HG02610 (cell line): ENCODE data around the gene MAP3K14.
"Not testable (repeated sequence)": the region's sequence is repeated elsewhere in the genome, so short reads cannot be mapped to it uniquely, and the experiment has no call there.

ENCODE experiments used
- ATAC-seq: cut with Tn5 transposase; IDR thresholded peaks from one replicate; pipeline ENCODE4 v1.9.1; 2021; ENCODE audit warnings: mild to moderate bottlenecking, moderate library complexity; ENCODE audit not compliant: unreplicated experiment

MAP3K14 gene

DNA sequence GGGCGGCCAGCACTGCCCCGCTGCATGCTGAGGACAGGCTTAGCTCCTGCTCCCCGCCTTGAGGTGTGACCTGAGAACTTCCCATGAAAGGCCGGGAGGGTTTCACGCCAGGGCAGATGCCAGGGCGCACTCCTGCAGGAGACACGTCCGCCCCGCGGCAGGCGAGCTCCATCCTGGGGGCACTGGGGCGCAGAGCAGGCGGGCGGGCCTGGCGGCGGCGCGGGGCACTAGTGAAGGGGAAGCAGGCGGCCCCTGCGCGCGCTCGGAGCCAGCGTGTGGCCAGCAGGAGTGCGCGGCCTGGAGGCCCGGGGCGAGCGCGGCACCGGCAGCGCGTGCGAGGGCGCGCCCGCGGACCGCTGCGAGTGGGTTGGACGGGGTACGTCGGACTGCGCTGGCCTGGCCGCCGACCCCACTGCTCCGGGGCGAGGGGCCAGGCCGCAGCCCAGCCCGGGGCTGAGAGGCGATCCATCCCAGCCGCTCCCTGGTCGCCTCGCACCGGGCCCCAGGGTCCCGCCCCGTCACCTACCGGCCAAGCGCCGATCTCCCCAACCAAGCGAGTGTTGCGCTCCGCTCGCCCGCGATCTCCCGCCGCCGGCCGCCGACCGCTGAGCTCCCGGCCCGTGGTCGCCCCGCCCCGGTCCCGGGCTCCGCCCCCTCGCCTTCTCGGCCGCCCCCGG lies at the start of gene MAP3K14:
MAP3K14 (minus strand) TSS at position 587 of the 677 bp plus-strand sequence. CDS start 26,275 bp downstream, outside the sequence.
- ATAC-seq = peak; percentile 13

DNA sequence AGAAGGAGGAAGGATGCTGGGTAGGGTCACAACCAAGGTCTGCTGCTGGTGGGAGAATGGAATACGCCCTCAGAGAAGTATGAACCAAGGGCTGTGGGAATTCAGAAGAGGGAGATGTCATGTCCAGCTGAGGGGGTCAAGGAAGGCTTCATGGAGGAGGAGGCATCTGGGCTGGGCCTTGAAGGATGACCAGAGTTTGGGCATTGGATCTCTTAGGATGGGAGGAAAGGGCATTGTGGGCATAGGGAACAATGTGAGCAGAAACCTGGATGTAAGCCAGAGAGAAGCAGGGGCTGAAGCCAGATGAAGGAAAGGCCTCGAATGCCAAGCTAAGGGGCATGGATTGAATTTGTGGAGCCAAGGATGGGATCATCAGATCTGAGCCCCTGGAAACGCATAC lies 49.2 kb upstream of the MAP3K14 start:
- no peak for ATAC-seq

DNA sequence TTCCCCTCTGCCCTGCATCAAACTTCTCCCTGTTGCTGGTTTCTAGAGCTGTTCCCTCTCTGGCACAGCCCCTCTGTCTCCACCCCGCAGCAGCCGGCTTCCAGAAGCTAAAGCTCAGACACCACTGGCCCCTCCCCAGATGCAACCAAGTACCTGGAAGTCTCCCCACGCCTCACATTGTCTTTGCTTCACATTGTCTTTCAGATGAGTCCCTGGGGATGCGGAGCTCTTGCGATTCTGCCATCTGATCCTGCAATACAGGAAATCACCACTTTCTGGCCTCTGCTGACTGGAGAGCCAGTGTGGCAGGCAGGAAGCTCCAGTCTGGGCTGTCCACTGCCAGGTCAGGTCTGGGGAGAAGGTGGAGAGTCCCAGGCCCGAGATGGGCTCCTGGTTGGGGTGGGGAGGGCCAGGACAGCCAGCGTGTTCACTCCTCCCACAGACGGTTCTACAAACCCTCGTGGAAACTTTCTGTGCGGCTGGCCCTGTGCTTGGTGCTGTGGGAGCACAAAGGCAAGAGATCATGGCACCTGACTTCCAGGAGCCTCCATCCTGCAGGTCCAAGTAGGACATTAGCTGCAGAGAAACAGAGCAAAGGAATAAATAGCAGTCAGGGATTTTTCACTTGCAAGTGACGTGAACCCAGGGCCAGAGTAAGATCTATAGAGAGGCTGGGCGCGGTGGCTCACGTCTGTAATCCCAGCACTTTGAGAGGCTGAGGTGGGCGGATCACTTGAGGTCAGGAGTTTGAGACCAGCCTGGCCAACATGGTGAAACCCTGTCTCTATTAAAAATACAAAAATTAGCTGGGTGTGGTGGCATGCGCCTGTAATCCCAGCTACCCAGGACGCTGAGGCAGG lies 47.9 kb upstream of the MAP3K14 start:
- no peak for ATAC-seq

DNA sequence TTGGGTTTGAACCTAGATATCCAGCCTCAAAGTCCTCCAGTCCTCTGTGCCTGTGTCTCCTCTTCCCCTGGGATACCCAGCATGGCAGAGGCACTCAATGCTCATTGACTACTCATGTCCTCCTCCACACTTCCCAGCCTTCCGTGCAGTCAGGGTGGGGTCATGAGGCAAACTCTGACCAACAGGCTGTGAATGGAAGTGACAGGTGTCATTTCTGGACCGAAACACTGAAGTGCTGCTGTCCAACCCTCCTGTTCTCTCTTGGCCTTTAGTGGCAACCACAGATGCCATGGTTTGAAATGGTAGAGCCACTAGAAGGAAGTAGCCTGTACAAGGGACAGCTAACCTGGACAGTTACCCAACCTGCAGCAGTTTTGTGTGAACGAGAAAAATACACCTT lies 46.7 kb upstream of the MAP3K14 start:
- ATAC-seq = no peak

DNA sequence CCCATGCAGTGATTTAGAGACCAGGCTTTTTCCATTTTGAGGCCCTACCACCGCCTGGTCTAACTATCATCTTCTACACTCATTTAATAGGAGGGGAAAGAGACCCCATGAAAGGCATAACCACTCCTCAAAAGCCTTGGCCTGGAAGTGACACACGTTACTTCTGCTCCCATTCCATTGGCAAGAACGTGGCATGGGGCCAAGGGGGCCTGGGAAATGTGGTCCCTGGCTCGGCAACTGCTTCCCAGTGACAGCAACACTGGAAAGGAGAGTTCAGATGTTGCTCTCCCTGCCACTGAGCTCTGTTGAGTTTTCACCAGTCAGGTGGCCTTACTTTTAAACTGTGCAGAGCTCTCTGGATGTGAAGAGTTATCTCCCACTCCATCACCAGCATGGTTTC lies 45.2 kb upstream of the MAP3K14 start:
- ATAC-seq = no peak

DNA sequence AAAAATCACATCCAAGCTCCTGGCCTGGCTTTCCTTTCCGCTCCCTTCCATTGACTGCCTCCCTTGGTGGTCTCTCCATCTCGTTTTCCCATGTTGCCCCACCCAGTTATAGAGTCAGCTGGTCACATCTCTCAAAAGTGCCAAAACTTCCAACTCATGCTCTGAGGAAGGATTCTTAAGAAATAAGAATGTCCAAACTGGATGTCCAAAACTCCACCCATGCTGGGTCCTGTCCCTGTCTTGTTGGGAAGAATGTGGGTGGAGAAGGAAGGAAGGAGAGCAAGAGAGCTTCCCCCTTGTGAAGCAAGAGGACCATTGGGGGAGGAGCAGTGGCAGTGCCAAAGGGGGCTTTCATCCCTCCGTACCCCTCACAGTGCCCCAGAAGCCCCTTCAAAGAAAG lies 44.6 kb upstream of the MAP3K14 start:
- no peak for ATAC-seq

DNA sequence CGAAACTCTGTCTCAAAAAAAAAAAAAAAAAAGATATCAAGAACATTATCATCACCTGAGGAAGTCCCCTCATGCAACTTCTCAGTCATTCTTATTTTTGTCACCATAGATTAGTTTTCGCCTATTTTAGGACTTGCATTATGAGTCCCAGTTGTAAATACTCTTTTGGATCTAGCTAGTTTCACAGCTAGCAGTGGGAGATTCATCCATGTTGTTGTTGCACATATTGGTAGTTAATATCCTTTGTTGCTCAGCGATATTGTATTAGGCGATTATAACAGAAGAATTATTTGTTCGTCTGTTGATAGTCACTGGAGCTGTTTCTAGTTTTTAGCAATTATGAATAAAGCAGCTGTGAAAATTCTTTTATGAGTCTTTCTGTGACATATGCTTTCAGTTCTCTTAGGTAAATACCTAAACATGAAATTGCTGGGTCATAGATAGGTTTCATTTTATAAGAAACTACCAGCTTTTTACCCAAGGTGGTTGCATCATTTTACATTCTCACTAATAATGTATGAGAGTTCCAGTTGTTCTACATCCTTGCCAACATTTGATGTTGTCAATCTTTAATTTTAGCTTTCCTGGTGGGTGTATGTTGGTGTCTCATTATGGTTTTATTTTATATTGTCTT lies 40.7 kb upstream of the MAP3K14 start:
- ATAC-seq = peak; percentile 49

DNA sequence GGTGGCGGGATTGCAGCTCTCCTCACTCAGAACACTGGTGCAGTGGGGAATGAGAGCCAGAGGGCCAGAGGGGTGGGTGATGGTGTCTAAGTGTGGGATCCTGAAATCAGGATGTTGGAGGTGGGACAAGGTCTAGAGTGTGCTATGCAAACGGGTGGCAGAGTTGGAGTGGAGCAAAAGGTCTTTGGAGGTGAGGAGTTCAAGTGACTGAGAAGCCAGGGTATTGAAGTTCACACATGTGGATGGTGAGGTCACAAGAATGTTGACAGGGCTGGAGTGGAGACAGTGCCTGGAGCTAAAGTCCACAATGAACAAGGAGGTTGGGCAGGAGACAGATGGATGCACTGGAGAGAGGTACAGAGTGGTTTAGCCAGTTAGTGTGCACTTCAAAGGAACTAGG lies 38.3 kb upstream of the MAP3K14 start:
- no peak for ATAC-seq

DNA sequence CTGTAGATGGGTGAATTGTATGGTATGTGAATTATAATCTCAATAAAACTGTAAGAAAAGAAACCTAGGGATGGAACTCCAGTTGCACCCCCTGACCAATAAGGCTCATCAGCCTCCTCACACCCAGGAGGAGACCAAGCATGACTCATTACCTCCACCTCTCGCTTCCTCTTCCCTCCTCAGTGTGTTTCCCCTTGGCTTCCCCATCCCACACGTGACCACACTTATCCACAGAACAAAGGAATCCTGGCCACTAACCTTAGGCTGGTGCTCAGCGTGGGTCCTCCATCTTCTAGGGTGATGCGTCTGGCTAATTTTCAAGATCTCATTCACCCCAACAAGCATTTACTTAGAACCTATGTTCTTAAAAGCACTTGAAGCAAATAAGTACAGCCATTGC lies 36.2 kb upstream of the MAP3K14 start:
- no peak for ATAC-seq

DNA sequence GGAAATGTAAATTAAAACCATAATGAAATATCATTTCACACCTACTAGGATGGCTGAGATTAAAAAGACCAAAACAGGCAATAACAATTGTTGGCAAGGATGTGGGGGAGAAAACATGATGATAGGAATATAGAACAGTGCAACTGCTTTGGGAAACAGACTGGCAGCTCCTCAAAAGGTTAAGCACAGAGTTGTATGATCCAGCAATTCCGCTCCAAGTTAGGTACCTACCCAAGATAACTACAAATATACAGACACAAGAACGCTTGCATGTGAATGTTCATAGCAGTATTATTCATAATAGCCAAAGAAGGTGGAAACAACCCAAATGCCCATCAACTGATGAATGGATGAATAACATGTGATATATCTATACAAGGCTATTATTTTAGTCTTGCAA lies 35.0 kb upstream of the MAP3K14 start:
- ATAC-seq = no peak

DNA sequence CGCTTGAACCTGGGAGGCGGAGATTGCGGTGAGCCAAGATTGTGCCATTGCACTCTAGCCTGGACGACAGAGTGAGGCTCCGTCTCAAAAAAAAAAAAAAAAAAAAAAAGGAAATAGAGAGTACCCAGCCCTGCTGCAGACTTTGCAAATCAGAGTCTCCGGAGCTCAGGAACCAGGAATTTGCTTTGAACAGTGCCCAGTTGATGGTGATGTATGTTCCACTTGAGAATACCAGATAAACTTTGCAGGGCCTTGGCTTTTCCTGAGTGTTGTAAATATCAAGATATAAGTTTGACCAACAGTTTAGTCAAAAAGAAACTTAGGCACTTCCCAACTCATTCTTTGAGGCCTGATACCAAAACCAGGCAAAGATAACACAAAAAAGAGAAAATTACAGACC lies 30.6 kb upstream of the MAP3K14 start:
- ATAC-seq = no peak

DNA sequence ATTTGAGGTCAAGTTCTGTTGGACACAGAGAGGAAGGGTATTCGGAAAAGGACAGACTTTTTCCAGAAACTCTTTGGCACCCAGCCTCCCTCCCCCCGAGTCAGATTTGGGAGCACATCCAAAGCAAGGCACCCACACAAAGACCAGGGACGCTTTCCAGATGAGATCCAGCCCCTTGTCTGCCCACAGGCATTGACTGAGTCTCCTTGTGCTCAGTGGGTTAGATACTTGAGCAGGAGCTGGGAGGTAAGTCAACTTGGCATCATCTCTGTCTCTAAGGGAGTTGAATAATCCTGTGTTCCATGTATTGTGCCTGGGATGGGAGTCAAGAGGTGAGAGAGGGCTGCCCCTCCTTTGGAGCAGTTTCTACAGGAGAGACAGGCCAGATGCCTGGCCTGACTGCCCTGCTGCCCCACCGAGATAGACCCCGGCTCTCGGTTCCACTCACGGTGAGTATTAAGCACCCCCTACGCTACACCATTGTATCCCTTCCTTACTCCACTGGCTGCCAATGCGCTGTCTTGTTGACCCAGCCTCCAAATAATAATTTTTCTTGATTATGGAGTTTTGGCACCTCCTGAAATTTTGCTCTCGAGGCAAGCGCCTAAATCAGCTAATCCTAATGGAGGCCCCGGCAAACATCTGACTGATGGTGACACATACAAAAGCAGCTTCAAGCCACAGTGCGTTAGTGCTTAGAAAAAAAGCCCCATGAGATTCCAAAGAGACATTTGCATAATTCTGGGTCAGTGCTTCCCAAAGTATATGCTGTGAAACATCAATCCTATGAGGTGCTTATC lies 29.6 kb upstream of the MAP3K14 start:
- no peak for ATAC-seq

DNA sequence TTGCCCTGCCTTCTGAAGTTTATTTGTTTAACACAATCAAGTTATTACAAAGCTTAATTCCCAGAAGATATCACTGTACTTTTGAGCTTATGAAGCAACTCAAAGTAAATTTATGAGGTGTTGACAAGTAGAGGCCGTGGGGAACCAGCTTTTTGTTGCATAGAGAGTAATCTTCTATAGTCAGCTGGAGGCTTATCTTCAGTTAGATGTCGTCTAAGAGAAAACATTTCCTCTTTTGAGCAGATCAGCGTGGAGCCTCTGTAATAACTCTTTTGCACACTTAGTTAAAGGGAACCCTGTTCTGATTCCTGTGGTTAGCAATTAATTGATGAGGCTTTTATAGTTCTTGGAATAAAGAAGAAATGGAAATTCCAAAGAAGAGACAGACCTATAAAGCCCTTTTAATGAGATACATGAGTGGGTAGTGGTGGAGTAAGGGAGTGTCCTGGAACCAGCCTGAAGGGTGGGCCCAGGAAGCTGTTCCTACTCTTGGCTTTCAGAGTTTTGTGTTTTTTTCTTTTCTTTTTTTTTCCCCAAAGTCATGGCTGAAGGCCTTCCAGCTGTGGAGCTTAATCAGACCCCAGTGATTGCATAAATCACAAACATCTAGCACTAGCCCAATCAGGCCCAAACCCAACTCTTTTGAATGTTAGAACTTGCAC lies 28.9 kb upstream of the MAP3K14 start:
- no peak for ATAC-seq

DNA sequence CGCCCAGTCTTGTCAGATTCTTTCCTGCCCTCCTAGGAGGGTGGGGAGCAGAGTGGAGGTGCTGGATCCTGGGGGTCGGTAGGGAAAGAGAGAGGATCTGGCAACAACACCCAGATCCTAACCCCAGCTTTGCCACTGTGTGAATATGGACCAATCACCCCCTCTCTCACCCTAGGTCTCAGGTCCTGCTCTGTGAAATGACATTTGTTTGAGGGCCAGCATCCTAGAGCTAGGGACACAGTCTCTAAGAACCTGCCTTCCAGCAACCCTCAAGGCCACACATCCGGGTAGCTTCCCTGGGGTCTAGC lies 28.4 kb upstream of the MAP3K14 start:
- no peak for ATAC-seq

DNA sequence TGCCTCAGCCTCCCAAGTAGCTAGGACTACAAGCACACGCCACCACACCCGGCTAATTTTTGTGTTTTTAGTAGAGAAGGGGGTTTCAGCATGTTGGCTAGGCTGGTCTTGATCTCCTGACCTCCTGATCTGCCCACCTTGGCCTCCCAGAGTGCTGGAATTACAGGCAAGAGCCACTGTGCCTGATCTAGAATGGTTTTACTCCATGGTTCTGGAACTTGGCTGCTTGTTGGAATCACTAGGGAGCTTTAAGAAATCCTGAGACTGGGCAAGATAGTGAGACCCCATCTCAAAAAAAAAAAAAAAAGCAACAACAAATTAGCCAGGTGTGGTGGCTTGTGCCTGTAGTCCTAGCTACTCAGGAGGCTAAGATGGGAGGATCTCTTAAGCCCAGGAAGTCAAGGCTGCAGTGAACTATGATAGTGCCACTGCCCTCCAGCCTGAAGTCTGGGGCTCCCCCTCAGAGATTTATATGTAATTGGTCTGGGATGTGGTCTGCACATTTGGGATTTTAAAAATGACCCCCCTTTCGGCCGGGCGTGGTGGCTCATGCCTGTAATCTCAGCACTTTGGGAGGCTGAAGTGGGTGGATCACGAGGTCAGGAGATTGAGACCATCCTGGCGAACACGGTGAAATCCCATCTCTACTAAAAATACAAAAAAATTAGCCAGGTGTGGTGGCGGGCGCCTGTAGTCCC lies 27.3 kb upstream of the MAP3K14 start:
- not testable (repeated sequence) for ATAC-seq

DNA sequence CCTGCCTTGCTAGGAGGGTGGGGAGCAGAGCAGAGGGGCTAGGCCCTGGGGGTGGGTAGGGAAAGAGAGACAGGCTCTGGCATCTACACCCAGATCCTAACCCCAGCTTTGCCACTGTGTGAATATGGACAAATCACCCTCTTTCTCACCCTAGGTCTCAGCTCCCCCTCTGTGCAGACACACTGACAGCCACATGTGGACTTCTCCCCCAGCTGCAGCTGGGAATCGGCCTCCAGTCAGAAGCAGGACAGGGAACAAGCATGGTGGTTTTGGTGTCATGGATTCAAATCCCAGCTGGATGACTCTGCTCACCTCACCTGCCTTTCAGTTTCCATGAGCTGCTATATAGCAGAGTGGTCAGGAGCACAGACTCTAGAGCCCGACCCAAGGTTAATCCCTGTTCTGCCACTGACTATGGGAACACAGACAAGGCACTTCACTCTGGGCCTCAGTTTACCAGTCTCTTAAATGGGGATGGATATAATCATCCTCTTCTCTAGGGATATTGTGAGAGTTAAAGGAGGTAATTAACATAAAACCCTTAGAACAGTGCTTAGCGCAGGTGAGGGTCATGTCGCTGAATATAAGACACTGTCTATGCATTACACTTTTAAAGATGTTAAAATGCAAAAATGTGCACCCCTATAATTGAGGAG lies 26.2 kb upstream of the MAP3K14 start:
- no peak for ATAC-seq

DNA sequence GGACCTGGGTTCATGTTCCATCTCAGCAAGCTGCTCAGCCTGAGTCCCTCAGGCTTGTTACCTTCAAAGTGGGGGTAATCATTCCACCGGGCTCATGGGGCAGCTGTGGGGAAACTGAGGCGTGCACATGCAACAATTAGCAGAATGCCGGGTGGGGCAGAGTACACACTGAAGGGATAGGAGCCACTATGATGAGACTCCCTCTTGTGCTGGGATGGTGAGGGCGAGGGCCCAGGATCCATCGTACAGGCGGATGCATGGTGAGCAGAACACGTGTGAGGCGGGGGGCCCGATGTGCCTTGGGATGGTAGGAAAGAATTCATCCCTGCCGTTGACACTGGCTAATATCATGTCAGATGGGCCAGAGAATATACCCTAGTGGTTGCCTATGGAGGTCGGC lies 25.5 kb upstream of the MAP3K14 start:
- ATAC-seq = no peak

DNA sequence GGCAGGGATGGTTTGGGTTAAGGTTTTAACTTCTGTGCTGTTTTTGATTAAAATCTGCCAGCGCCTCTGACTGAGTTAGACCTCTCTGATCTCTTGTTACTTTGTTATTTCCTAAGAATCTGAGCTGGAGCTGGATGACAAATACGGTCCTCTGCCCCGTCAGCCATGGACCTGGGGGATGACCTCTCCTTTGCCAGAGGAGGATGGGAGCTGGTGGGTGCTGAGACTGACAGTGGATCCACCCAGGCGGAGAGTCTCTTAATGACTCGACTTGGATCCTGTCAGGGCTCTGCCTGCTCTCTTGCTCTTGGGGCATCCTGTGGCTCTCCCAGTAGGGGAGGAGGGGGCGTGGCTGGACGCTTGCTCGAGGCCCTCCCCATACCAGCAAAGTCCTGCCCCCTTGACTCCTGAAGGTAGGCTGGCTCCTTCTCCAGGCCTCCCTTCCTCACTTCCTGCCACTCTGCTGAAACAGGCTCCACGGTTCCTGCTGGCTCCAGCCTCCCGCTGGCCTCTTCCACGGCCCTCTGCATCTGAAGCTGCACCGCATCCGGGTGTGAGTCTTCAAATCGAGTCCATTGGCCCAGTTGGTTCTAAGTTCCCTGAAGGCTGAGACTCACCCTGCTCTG lies 24.8 kb upstream of the MAP3K14 start:
- no peak for ATAC-seq
